Measurements from ENCODE around the gene AGBL5.
"Not testable (repeated sequence)": the region's sequence is repeated elsewhere in the genome, so short reads cannot be mapped to it uniquely, and the experiment has no call there.

The AGBL5 gene

DNA sequence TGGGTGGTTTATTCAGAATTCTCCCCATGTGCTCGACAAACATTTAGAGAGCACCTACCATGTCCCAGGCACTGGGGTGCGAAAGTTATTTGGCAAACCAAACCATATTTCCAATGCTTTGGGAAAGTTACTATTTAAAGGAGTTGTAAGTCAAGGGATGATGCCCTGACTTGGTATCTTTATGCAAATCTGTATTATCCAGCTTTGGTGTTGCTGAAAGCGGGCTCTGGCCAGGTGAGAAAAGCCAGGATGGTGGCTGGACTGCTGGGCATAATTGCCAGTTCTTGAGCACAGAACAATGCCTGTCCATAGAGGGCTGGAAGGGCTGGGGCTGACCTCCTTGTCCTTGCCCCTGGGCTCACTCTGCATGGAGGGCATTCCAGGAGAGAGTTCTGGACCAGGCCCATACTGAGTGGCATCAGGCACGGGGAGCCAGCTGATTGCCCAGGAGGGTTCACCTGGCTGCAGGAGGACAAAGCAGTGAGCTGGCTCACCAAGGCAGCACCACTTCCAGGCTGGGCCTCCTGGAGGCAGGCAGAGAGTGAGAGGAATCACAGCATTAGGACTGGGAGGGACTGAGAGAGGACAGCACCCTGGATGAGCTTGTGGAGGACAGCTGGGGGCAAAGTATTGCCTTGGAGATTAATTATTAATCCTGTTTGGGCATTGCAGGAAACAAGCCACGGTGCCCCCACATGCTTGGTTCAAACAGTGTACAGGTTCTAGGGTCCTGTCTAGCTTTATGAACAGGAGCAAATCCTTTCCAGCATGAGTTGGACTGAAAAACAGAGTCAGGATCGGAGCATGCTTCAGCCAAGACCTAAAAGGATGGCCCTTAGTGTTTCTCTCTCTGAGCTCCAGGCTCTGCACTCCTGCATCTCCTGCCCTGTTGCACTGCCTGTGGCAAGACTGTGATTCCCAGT lies 42.2 kb downstream of the AGBL5 start:
- DNase-seq, result no peak

DNA sequence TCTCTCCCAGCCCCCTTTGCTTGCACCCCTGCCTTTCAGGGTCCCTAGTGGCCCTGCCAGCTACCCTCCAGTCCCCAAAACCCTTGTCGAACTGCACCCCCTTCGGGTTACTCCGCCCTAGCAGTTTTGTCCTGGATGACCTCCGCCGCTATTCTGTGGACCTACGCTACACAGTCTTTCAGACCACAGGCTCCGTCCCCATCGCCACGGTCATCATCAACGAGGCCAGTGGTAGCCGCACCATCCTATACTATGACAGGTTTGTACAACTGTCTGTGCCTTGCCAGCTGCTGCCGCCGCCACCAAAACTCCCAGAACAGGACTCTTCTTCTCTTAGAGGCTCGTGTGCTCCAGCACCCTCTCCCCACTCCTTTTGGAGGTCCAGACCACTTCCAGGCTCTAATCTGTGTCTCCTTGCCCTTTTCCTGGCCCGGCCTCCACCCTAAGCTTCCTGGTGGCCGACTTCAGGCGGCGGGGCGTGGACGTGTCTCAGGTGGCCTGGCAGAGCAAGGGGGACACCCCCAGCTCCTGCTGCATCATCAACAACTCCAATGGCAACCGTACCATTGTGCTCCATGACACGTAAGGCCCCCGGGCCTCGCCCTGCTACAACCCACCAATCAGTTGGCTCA lies 43.0 kb downstream of the AGBL5 start:
- DNase-seq, result no peak

DNA sequence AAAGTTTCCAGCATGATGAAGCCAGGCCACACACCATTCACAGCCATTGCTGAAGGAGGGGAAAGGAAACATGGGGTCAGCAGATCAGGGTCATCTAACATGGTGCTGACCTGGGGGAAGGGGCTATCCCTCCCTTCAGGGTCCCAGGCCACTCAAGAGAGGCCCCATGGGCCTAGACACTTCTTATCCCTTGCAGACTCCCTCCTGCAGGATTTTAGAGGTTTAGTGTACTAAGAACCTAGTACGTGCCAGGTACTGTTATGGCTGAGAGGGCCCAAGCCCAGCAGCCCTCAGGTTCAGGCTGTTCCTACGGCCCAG lies 43.9 kb downstream of the AGBL5 start:
- no peak for DNase-seq

DNA sequence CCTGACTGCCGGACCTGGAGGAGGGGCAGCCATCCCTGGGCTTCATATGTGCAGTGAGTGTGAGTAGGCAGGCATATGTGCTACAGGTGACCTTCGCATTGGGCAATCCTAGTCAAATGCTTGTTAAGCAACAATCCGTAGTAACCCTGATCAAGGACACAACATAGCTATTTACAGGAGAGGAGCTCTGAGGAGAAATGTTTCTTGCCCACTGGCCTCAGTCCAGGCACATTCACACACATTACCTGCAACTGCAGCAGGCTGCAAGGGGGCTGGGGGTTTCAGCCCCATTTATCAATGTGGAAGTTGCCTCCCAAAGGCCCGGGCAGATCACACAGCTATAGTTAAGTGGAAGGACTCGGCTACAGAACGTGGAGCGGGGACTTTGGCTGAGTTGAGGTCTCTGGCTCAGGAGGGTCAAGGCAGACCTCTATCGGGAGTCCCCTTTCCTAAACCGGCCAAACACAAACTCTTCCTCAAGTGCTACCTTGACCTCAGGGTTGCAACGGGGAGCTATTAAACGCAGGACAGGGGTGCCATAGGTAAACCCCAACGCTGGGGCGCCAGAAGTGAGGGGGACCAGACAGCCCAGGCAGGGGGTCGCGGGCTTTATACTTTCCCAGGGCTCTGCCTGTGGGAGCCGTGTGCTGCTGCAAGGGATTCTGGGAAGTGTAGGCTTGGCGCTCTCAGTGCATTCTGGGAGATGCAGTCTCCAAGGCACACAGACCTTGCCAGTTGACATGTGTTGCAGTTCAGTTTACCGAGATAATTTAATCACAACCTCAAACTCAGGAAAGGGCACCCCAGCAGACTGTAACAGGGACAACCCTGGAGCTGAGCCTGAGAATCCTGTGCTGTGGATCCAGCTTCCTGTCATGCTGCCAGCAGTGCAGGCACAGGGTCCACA lies 44.5 kb downstream of the AGBL5 start:
- peak in 1 of 4 experiments; percentile 13 for DNase-seq

DNA sequence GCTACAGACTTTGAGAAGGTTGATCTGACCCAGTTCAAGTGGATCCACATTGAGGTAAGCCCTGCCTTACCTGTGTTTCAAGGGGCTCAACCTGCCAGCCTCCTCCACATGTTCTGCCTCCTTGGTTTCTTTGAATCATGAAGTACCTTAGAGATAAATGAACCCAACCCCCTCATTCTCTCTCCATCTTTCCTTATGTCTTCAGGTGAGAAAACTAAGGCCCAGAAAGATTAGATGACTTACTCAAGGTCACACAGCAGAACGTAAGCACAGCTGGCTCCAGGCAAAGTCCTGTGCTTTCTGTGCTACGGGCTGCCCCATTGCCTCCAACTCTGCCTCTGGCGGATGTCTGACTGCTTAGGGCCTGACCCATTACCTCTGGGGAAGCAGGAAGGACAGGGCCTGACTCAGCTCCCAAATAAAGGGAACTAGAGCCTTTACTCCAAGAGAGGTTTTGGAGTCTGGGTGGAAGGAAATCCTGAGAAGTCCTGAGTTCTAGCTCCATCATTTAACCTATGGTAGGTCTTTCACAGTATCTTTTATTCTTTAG lies 45.4 kb downstream of the AGBL5 start:
- no peak for DNase-seq

DNA sequence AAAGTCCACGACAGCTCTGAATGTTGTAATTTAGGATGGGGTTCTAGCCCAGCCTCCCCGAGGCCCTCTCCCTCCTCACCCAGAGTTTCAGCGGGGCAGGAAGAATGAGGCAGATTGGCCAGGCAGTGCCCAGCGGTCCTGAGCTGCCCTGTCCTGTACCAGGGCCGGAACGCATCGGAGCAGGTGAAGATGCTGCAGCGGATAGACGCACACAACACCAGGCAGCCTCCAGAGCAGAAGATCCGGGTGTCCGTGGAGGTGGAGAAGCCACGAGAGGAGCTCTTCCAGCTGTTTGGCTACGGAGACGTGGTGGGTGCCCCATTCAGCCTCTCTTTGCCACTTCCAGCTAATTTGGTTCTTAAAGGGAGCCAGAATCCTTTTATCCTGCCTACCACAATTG lies 45.9 kb downstream of the AGBL5 start:
- no peak for DNase-seq

DNA sequence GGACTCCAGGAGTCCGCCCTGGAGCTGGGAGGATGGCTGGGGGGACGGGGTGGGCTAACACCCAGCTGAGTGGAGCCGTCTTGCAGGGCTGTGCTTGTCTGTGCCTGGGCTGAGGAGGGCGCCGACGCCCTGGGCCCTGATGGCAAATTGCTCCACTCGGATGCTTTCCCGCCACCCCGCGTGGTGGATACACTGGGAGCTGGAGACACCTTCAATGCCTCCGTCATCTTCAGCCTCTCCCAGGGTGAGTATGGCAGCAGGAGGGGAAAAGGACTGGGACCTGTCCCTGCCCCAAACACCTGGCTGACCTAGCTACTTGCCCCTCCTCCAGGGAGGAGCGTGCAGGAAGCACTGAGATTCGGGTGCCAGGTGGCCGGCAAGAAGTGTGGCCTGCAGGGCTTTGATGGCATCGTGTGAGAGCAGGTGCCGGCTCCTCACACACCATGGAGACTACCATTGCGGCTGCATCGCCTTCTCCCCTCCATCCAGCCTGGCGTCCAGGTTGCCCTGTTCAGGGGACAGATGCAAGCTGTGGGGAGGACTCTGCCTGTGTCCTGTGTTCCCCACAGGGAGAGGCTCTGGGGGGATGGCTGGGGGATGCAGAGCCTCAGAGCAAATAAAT lies 48.0 kb downstream of the AGBL5 start:
- DNase-seq, result no peak

DNA sequence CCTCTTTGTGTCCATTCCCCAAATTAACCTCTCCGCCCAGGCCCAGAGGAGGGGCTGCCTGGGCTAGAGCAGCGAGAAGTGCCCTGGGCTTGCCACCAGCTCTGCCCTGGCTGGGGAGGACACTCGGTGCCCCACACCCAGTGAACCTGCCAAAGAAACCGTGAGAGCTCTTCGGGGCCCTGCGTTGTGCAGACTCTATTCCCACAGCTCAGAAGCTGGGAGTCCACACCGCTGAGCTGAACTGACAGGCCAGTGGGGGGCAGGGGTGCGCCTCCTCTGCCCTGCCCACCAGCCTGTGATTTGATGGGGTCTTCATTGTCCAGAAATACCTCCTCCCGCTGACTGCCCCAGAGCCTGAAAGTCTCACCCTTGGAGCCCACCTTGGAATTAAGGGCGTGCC lies 48.6 kb downstream of the AGBL5 start:
- no peak for DNase-seq

DNA sequence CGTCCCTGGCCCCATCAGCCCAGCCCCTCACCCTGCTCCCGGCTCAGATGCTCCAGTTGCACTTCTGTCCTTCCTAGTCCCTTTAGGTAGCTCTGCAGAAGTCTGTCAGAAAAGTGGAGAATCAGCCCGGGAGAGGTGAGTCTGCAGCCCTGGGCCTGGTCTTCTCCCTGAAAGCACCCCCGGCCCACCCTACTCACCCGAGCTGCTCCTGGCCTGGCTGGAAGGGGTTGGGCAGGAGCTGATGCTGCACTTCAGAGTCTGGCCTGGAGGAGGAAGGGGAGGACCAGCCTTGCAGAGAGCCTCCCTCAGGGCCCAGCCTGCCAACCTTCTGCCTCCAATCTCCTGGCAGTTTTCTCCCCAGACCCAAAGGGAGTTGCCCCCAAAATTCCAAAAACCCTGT lies 50.9 kb downstream of the AGBL5 start:
- DNase-seq, result no peak

DNA sequence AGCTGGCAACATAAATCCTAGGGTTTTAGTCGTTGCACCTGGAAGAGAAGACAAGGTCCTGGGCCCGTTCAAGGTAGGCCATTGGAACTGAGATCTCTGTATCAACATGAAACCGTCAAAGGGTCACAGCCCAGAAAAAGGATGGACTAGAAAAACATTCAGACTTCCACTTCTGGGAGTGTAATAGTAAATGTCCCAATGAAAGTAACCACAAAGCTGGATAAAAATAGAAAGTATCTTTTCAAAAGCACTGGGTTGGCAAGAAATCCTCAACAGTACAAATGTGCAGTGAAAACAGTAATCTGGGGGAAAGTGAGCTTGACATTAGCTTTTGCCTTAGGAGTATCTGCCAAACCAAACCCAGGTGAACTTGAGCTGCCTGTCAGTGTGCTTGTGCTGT lies 54.5 kb downstream of the AGBL5 start:
- no peak for DNase-seq

DNA sequence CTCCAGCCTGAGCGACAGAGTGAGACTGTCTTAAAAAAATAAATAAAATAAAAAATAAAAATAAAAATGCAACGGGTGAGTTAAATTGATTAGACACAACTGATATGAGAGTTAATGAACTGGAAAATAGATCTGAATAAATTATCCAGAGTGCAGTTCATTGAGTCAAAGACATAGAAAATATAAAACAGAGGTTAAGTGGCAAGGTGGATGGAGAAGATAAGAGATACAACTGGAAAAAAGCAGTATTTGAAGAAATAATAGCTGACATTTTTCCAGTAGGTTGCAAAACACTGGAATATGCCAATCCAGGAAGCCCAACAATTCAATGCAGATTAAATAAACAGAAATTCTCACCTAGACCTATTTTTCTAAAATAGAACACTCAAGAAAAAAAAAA lies 56.8 kb downstream of the AGBL5 start:
- no peak for DNase-seq

DNA sequence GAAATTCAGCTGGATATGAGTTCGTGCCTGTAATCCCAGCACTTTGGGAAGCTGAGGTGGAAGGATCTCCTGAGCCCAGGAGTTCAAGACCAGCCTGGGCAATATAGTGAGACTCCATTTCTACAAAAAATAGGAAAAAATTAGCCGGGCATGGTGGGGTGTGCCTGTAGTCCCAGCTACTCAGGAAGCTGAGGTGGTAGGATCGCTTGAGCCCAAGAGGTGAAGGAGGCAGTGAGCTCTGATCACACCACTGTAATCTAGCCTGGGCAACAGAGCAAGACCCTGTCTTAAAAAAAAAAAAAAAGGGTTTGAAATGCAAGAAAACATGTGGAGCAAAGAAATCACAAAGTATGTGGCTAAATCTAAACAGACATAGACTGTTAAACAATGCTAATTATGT lies 57.6 kb downstream of the AGBL5 start:
- DNase-seq, result no peak

DNA sequence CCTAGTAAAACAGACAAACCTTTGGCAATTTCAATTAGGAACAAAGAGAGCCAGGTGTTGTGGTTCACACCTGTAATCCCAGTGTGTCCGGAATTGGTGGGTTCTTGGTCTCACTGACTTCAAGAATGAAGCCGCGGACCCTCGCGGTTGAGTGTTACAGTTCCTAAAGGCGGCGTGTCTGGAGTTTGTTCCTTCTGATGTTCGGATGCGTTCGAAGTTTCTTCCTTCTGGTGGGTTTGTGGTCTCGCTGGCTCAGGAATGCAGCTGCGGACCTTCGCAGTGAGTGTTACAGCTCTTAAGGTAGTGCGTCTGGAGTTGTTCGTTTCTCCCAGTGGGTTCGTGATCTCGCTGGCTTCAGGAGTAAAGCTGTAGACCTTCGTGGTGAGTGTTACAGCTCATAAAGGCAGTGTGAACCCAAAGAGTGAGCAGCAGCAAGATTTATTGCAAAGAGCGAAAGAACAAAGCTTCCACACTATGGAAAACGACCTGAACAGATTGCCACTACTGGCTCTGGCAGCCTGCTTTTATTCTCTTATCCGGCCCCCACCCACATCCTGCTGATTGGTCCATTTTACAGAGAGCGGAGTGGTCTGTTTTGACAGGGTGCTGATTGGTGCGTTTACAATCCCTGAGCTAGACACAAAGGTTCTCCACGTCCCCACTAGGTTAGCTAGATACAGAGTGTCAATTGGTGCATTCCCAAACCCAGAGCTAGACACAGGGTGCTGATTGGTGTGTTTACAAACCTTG lies 59.3 kb downstream of the AGBL5 start:
- not testable (repeated sequence) for DNase-seq

DNA sequence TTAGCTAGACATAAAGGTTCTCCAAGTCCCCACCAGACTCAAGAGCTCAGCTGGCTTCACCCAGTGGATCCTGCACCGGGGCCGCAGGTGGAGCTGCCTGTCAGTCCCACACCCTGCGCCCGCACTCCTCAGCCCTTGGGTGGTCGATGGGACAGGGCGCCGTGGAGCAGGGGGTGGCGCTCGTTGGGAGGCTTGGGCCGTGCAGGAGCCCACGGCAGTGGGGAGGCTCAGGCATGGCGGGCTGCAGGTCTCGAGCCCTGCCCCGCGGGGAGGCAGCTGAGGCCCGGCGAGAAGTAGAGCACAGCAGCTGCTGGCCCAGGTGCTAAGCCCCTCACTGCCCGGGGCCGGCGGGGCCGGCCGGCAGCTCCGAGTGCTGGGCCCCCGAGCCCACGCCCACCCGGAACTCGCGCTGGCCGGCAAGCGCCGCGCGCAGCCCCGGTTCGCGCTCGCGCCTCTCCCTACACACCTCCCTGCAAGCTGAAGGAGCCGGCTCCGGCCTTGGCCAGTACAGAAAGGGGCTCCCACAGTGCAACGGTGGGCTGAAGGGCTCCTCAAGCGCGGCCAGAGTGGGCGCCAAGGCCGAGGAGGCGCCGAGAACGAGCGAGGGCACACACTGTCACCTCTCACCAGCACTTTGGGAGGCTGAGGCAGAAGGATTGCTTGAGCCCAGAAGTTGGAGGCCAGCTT lies 60.1 kb downstream of the AGBL5 start:
- not testable (repeated sequence) for DNase-seq

DNA sequence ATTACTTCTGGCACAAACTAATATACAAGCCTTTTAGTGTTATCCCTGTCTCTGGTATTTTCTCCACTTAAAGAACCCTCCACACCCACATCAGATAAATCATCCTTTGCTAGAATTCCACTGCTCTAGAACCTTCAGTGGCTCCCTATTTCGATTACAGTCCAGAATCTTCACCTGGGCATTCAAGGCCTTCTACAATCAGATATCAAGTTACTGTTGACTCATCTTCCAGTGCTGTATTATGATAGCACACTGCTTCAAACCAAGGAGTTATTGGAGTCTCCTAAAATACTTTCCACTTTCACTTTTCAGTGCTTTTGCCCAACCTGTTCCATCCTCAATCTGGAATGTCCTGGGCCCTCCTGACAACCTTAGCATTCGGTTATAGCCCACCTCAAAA lies 64.1 kb downstream of the AGBL5 start:
- no peak for DNase-seq

DNA sequence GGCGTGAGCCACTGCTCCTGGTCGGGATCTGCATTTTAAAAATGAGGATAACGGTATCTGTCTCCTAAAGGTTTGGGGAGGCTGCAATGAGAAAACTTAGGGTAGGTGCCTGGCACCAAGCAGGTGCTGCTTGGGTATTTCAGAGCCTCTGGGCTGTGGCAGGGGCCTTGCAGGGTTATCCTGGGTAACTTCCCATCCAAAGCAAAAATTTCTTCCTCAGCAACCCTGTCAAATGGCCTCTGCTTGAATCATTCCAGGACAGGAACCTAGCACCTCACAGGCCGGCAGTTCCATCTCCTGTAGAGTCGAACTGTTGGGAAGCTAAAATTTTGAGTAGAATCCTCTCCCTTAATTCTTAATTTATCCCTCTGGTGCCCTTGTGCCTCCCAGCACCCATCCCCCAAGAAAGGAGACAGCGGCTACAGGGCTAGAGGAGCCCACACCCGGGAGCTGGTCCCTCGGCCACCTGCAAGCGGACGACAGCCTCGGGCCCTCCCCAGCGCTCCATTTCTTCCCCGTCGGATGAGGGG lies 66.6 kb downstream of the AGBL5 start:
- no peak for DNase-seq

DNA sequence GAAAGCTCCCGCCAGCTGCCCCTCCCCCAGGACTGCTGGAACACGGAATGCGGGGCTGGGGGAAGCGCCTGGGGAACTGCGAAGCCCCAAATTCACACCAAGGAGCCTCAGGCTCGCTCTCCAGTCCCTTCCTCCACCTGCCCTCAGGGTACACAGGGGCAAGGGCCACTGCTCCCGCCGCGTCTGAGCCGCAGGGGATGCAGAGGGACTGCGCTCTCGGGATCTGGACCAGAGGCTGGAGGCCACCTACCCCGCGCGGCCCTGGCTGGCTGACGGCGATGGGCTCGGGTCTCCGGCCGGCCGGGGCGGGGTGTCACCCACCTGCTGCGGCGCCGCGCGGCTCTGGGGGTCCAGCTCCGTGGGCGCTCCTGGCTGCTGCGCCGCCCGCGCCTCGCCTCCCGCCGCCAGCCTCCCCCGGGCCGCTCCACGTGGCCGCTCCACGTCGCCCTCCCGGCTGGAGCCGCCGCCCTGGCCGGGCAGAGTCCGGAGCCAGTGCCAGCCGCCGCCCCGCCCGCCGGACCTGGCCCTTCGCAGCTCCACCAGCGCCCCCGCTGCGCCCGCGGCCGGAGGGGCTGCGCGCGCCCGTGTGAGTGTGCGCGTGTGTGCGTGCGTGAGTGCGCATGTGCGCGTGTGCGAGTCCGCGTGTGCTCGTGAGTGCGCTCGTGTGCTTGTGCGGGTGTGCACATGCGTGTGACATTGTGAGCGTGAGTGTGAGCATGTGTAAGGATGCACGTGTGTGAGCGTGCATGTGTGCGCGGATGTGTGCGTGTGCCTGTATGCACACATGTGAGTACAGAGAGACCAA lies 67.3 kb downstream of the AGBL5 start, which contains the start of gene CGREF1:
Gene CGREF1 (minus strand): TSS at position 604 of the 805 bp plus-strand sequence. CDS start 14,762 bp downstream, outside the sequence.
- DNase-seq, result no peak

DNA sequence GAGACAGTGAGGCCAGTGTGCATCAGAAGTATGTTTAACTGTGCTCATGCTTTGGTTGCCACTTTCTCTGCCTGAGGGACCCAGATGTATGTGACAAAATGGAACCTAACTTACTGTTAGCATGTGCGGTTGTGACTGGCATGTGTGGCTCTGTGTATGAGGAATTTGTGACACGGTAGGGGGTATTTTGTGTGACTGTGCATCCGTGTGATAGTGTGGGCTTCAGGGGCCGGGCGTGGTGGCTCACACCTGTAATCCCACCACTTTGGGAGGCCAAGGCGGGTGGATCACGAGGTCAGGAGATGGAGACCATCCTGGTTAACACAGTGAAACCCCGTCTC lies 67.8 kb downstream of the AGBL5 start:
- DNase-seq, result not testable (repeated sequence)

Data from activated naive CD4-positive, alpha-beta T cell (primary cell).